Brain microvascular endothelial cell (primary cell): ENCODE measurements around the gene MSANTD1.

ENCODE experiments used
- DNase-seq: peaks from one replicate; pipeline ENCODE4 v3.0.0-alpha.2; 2020
- H3K27ac ChIP-seq: fragments of 250-450 bp; sonication (Bioruptor Pico); 2 replicates; pipeline ENCODE4 v1.5.1; 2020; ENCODE audit warnings: mild to moderate bottlenecking, moderate library complexity
- H3K27me3 ChIP-seq: fragments of 250-450 bp; sonication (Bioruptor Pico); replicated peaks from 2 replicates; pipeline ENCODE4 v1.5.1; 2020; ENCODE audit warnings: mild to moderate bottlenecking
- H3K36me3 ChIP-seq: fragments of 250-450 bp; sonication (Bioruptor Pico); replicated peaks from 2 replicates; pipeline ENCODE4 v1.5.1; 2020; ENCODE audit warnings: mild to moderate bottlenecking
- H3K4me3 ChIP-seq: 2 replicates; pipeline ENCODE4 v1.5.1; 2011; ENCODE audit warnings: low read depth, mild to moderate bottlenecking, control low read depth, low read length, moderate library complexity
- in situ Hi-C: cut with HindIII; loops from 2 replicates; pipeline ENCODE4 v1.10.0; 2017; ENCODE audit warnings: low sequenced_read_pairs, low pct_ligation_motif_present
- TF ChIP-seq, protein P1 (sequence below): IDR thresholded peaks from 2 replicates; pipeline ENCODE4 v1.5.1; 2011; ENCODE audit warnings: low read depth, mild to moderate bottlenecking, moderate library complexity, low read length, control low read depth, inconsistent platforms; ENCODE audit errors: missing control alignments

MSANTD1 gene

DNA sequence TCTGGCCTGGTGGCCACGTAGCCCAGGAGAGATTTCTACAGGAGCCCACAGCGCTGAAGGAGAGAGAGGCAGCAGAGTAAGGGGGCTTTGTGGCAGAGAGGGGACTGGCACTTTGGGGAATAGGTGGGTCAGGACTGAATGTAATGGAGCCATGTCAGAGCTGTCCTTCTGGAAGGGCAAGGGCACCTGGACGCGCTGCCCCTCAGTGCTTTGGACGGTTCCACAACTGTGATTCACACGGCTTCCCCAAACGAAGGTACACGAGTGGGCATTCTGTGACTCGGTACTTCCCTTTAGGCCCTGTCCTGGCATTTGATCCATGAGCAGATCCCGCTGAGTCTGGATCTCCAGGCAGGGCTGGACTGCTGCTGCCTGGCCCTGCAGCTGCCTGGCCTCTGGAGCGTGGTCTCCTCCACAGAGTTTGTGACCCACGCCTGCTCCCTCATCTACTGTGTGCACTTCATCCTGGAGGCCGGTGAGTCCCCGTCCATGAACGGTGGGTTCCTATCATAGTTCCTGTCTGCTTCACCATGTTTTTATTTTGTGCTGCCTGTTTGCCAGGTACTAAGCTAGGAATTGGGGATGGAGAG, 35.2 kb upstream of the MSANTD1 start:
- Histone ChIP-seq H3K27ac (no peak overlapping the region), H3K27me3 (no peaks in the 10 kb centered on the region), H3K4me3 (no peak overlapping the region), H3K36me3 (peaks cover 67% of the 10 kb centered on the region)
- in situ Hi-C loops = no loop called here
- DNase-seq = no peak
- TF ChIP-seq, protein P1, sequence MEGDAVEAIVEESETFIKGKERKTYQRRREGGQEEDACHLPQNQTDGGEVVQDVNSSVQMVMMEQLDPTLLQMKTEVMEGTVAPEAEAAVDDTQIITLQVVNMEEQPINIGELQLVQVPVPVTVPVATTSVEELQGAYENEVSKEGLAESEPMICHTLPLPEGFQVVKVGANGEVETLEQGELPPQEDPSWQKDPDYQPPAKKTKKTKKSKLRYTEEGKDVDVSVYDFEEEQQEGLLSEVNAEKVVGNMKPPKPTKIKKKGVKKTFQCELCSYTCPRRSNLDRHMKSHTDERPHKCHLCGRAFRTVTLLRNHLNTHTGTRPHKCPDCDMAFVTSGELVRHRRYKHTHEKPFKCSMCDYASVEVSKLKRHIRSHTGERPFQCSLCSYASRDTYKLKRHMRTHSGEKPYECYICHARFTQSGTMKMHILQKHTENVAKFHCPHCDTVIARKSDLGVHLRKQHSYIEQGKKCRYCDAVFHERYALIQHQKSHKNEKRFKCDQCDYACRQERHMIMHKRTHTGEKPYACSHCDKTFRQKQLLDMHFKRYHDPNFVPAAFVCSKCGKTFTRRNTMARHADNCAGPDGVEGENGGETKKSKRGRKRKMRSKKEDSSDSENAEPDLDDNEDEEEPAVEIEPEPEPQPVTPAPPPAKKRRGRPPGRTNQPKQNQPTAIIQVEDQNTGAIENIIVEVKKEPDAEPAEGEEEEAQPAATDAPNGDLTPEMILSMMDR = no peak

DNA sequence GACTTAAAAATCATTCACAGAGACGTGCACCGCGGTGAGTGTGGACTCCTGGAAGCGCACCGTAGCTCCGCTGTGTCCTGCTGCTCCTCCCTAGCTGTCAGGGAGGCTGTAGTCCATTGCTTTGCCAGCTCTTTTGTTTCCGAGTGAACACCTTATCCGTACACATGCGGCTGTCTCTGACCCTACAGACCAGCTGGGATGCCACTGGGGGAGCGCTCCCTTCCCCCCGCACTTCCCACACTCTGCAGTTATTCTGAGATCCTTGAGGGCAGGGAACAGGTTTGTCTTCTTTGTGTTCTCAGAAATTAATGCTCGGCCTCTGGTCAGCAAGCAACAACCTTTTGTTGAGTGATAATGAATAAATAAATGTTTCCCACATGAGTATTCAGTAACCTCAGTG, 33.7 kb upstream of the MSANTD1 start:
- Histone ChIP-seq H3K4me3 (no peak overlapping the region), H3K27me3 (no peaks in the 10 kb centered on the region), H3K36me3 (peaks cover 63% of the 10 kb centered on the region), H3K27ac (no peak overlapping the region)
- no peak for DNase-seq
- in situ Hi-C loops = no loop called here
- TF ChIP-seq, protein P1 = no peak

DNA sequence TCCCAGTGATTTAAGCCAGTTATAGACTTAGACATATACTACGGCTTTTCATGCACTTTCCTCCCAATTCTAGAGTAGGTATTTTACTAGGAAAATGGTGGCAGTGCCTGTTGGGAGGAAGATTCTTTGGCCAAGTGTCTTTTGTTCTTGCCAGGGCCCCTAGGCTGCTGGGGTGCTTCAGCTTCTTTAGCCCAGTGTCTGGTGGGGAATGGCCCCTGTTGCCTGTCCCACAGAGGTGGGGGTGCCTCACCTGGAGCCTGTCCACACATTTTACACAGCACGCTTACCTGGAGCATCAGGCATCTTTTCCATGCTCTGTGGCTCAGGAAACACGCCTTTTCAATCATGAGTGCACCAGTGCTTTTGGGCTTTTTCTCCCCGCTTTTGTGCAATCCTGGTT, 33.2 kb upstream of the MSANTD1 start:
- Histone ChIP-seq H3K36me3 (peaks cover 65% of the 10 kb centered on the region), H3K27ac (no peak overlapping the region), H3K4me3 (no peak overlapping the region), H3K27me3 (no peaks in the 10 kb centered on the region)
- TF ChIP-seq, protein P1 = no peak
- in situ Hi-C loops = no loop called here
- no peak for DNase-seq

DNA sequence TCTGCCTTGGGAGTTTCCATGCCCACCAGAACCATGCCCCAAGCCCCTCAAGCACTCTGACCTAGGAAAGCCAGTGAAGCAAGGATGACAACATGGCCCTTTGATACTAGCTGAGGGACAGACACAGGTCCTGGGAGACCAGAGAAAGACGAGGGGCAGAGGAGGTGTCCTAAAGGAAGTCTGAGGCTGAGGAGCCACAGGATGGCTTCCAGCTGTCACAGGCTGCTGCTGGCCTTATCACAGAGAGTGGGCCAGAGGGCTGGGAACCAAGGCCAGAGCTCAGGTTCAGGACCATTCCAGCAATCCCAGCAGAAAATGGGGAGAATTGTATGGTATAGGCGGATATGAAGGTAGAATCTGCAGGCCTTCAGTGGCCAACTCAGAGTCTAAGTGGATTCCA, 31.7 kb upstream of the MSANTD1 start:
- no peaks in the 10 kb centered on the region for H3K27me3 ChIP-seq
- peaks cover 79% of the 10 kb centered on the region for H3K36me3 ChIP-seq
- TF ChIP-seq, protein P1 = no peak
- DNase-seq = no peak
- no peak overlapping the region for H3K27ac ChIP-seq
- in situ Hi-C loops = no loop called here
- H3K4me3 ChIP-seq = no peak overlapping the region

DNA sequence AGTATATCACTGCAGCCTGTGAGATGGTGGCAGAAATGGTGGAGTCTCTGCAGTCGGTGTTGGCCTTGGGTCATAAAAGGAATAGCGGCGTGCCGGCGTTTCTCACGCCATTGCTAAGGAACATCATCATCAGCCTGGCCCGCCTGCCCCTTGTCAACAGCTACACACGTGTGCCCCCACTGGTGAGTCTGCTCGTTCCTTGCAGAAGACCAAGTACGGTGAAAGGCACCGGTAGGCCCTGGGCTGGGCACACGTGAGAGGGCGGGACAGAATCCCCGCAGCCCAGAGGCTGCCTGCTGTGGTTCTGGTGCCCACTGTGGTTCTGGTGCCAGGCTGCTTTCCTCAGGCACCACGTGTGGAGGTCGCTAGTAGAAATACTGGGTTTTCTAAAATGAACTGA, 31.2 kb upstream of the MSANTD1 start:
- TF ChIP-seq, protein P1 = no peak
- H3K4me3 ChIP-seq = no peak overlapping the region
- H3K27ac ChIP-seq = no peak overlapping the region
- no peaks in the 10 kb centered on the region for H3K27me3 ChIP-seq
- in situ Hi-C loops = no loop called here
- DNase-seq = no peak
- peaks cover 79% of the 10 kb centered on the region for H3K36me3 ChIP-seq
